Cardiac septum (tissue), 1 donor: ENCODE results near the gene ZNF524. TPM values are rescaled to one million over a fixed set of nuclear protein-coding genes. Genes with fewer than 3 reads are reported as not detected.
"Not testable (repeated sequence)": the region's sequence is repeated elsewhere in the genome, so short reads cannot be mapped to it uniquely, and the experiment has no call there.

Source experiments
- DNase-seq: peaks from one replicate; pipeline ENCODE4 v3.0.0-alpha.2; 2020; ENCODE audit warnings: low spot score
- intact Hi-C: fragments of 100-400 bp; cut with DNase I; formaldehyde crosslinking; loops from one replicate; pipeline ENCODE4 v1.14.0; 2022
- total RNA-seq: library from RNA; stranded (reverse); fragmentation: NEBNext Ultra II Directional; extraction: Animal tissue kit (Norgen Biotek cat#: 25700); gene quantifications from one replicate; pipeline ENCODE4 v1.2.1, GENCODE V29; 2021
- donor health status: DM: no; HTN: no; CAD: no.

Gene ZNF524
- total RNA-seq, 1 donor from 2014 or later: 13.7 TPM

- peak; percentile 75 for DNase-seq
- intact Hi-C loops: loop anchor here (5.0 kb wide), 2 partner anchors 33 to 63 kb away; partner anchors contain the start of gene SBK3
Measured at GRCh38 chr19:55579766-55580621, 20.1 kb upstream of the ZNF524 start.

GRCh38 chr19:55580628-55581144 is 19.4 kb upstream of the ZNF524 start, which contains the start of gene ZNF579:
Gene ZNF579 (minus strand): TSS chr19:55580848. CDS start chr19:55579639, 1,209 bp downstream.
- intact Hi-C loops: loop anchor here (5.0 kb wide), 2 partner anchors 33 to 63 kb away; partner anchors contain the start of gene SBK3
- DNase-seq: peak; percentile 91

GRCh38 chr19:55581145-55581822 is 18.8 kb upstream of the ZNF524 start:
- intact Hi-C loops: loop anchor here (5.0 kb wide), 2 partner anchors 34 to 64 kb away; partner anchors contain the start of gene SBK3
- no peak for DNase-seq

- intact Hi-C loops: loop anchor here (5.0 kb wide), 2 partner anchors 35 to 65 kb away; partner anchors contain the start of gene SBK3
- DNase-seq: no peak
Measured at GRCh38 chr19:55581823-55582223, 18.3 kb upstream of the ZNF524 start.

GRCh38 chr19:55582284-55582683 is 17.8 kb upstream of the ZNF524 start:
- intact Hi-C loops: loop anchor here (5.0 kb wide), 2 partner anchors 35 to 65 kb away; partner anchors contain the start of gene SBK3
- DNase-seq: not testable (repeated sequence)

- intact Hi-C loops: loop anchor here (5.0 kb wide), 2 partner anchors 37 to 67 kb away; partner anchors contain the start of gene SBK3
- DNase-seq: not testable (repeated sequence)
Measured at GRCh38 chr19:55583897-55584296, 16.2 kb upstream of the ZNF524 start.

- intact Hi-C loops: loop anchor here (5.0 kb wide), 2 partner anchors 38 to 68 kb away; partner anchors contain the start of gene SBK3
- no peak for DNase-seq
Measured at GRCh38 chr19:55584871-55585270, 15.2 kb upstream of the ZNF524 start.

- peak; percentile 86 for DNase-seq
- intact Hi-C loops: no loop called here
Measured at GRCh38 chr19:55585658-55586339, 14.3 kb upstream of the ZNF524 start.

GRCh38 chr19:55586976-55587668 is 13.0 kb upstream of the ZNF524 start:
- intact Hi-C loops: no loop called here
- peak; percentile 96 for DNase-seq

GRCh38 chr19:55588738-55589137 is 11.3 kb upstream of the ZNF524 start:
- no peak for DNase-seq
- intact Hi-C loops: no loop called here

GRCh38 chr19:55590109-55590508 is 10.0 kb upstream of the ZNF524 start:
- no peak for DNase-seq

GRCh38 chr19:55590617-55591016 is 9.5 kb upstream of the ZNF524 start:
- intact Hi-C loops: no loop called here
- no peak for DNase-seq

More at GRCh38 chr19:55590109-55590508, 10.0 kb upstream of the ZNF524 start:
- intact Hi-C loops: no loop called here

GRCh38 chr19:55591555-55591954 is 8.5 kb upstream of the ZNF524 start:
- no peak for DNase-seq
- intact Hi-C loops: no loop called here

- DNase-seq: no peak
- intact Hi-C loops: no loop called here
Measured at GRCh38 chr19:55592391-55593090, 7.5 kb upstream of the ZNF524 start.

GRCh38 chr19:55593096-55593772 is 6.9 kb upstream of the ZNF524 start:
- no peak for DNase-seq
- intact Hi-C loops: no loop called here

- DNase-seq: no peak
- intact Hi-C loops: no loop called here
Measured at GRCh38 chr19:55594996-55595545, 5.0 kb upstream of the ZNF524 start.

GRCh38 chr19:55596304-55596703 is 3.8 kb upstream of the ZNF524 start:
- intact Hi-C loops: no loop called here
- DNase-seq: no peak
